Nephron progenitor cell (in vitro differentiated cells): Measurements from ENCODE around the gene MTTP.

Experiments used
- DNase-seq: peaks from one replicate; pipeline ENCODE4 v3.0.0; 2021
- H3K27ac Mint-ChIP-seq: 2 replicates; pipeline ENCODE4 v1.8.0; 2021; ENCODE audit warnings: mild to moderate bottlenecking, moderate library complexity, mixed read lengths
- H3K27me3 Mint-ChIP-seq: 2 replicates; pipeline ENCODE4 v1.8.0; 2021; ENCODE audit warnings: mild to moderate bottlenecking, low read depth, mixed read lengths; ENCODE audit not compliant: poor library complexity
- H3K36me3 Mint-ChIP-seq: 2 replicates; pipeline ENCODE4 v1.8.0; 2021; ENCODE audit warnings: low read depth, mixed read lengths
- H3K4me1 Mint-ChIP-seq: 2 replicates; pipeline ENCODE4 v1.8.0; 2021; ENCODE audit warnings: mixed read lengths
- H3K4me3 Mint-ChIP-seq: 2 replicates; pipeline ENCODE4 v1.8.0; 2021; ENCODE audit warnings: mild to moderate bottlenecking, moderate library complexity, mixed read lengths
- H3K9me3 Mint-ChIP-seq: 2 replicates; pipeline ENCODE4 v1.8.0; 2021; ENCODE audit warnings: mild to moderate bottlenecking, moderate library complexity, mixed read lengths
- CTCF ChIP-seq: fragments of 200-600 bp; sonication (generic); IDR thresholded peaks from 2 replicates; pipeline ENCODE4 v1.5.0; 2021; ENCODE audit warnings: antibody characterized with exemption

Gene MTTP

GRCh38 chr4:99571883-99572282 is 2.7 kb upstream of the MTTP start:
- Mint-ChIP-seq H3K4me3 (no peak overlapping the region), H3K27ac (no peak overlapping the region), H3K4me1 (no peaks in the 10 kb centered on the region), H3K9me3 (no peaks in the 10 kb centered on the region), H3K27me3 (peaks cover 38% of the 10 kb centered on the region), H3K36me3 (no peaks in the 10 kb centered on the region)
- TF ChIP-seq CTCF = no peak
- no peak for DNase-seq

- Mint-ChIP-seq H3K4me1 (no peaks in the 10 kb centered on the region), H3K4me3 (no peak overlapping the region)
- DNase-seq = no peak
These were observed 1.9 kb upstream of the MTTP start for GRCh38 chr4:99572527-99573240.

GRCh38 chr4:99573735-99574368 is 772 bp upstream of the MTTP start:
- no peaks in the 10 kb centered on the region for H3K36me3 Mint-ChIP-seq
- no peak for TF ChIP-seq CTCF
- peaks cover 19% of the 10 kb centered on the region for H3K27me3 Mint-ChIP-seq
- H3K4me1 Mint-ChIP-seq = no peaks in the 10 kb centered on the region
- DNase-seq = no peak
- no peak overlapping the region for H3K27ac Mint-ChIP-seq
- no peaks in the 10 kb centered on the region for H3K9me3 Mint-ChIP-seq
- H3K4me3 Mint-ChIP-seq = no peak overlapping the region

More at GRCh38 chr4:99572527-99573240, 1.9 kb upstream of the MTTP start:
- Mint-ChIP-seq H3K9me3 (no peaks in the 10 kb centered on the region), H3K36me3 (no peaks in the 10 kb centered on the region), H3K27me3 (peaks cover 30% of the 10 kb centered on the region), H3K27ac (no peak overlapping the region)
- TF ChIP-seq CTCF = no peak

GRCh38 chr4:99578714-99579113 is 4.1 kb downstream of the MTTP start:
- Mint-ChIP-seq H3K36me3 (no peaks in the 10 kb centered on the region), H3K9me3 (no peaks in the 10 kb centered on the region), H3K4me3 (no peak overlapping the region), H3K4me1 (no peaks in the 10 kb centered on the region), H3K27me3 (peaks cover 4% of the 10 kb centered on the region), H3K27ac (no peak overlapping the region)
- no peak for DNase-seq
- no peak for TF ChIP-seq CTCF

- Mint-ChIP-seq H3K4me3 (no peak overlapping the region), H3K27me3 (peaks cover 7% of the 10 kb centered on the region), H3K36me3 (no peaks in the 10 kb centered on the region), H3K27ac (no peak overlapping the region), H3K4me1 (no peaks in the 10 kb centered on the region), H3K9me3 (no peaks in the 10 kb centered on the region)
- no peak for DNase-seq
- TF ChIP-seq CTCF = no peak
These were observed 10.9 kb downstream of the MTTP start for GRCh38 chr4:99585516-99585915.

GRCh38 chr4:99586322-99586721 is 11.7 kb downstream of the MTTP start:
- no peak for TF ChIP-seq CTCF
- Mint-ChIP-seq H3K9me3 (no peaks in the 10 kb centered on the region), H3K36me3 (no peaks in the 10 kb centered on the region), H3K27me3 (peaks cover 7% of the 10 kb centered on the region), H3K27ac (no peak overlapping the region), H3K4me3 (no peak overlapping the region), H3K4me1 (no peaks in the 10 kb centered on the region)
- no peak for DNase-seq
